GM19468 (cell line): Measurements from ENCODE around the gene RAMACL.
"Not testable (repeated sequence)": the region's sequence is repeated elsewhere in the genome, so short reads cannot be mapped to it uniquely, and the experiment has no call there.

Experiments used
- ATAC-seq: cut with Tn5 transposase; IDR thresholded peaks from one replicate; pipeline ENCODE4 v1.9.1; 2021; ENCODE audit warnings: mild to moderate bottlenecking, moderate library complexity, moderate number of reproducible peaks; ENCODE audit not compliant: unreplicated experiment; ENCODE audit errors: extremely low read depth

Gene RAMACL

DNA sequence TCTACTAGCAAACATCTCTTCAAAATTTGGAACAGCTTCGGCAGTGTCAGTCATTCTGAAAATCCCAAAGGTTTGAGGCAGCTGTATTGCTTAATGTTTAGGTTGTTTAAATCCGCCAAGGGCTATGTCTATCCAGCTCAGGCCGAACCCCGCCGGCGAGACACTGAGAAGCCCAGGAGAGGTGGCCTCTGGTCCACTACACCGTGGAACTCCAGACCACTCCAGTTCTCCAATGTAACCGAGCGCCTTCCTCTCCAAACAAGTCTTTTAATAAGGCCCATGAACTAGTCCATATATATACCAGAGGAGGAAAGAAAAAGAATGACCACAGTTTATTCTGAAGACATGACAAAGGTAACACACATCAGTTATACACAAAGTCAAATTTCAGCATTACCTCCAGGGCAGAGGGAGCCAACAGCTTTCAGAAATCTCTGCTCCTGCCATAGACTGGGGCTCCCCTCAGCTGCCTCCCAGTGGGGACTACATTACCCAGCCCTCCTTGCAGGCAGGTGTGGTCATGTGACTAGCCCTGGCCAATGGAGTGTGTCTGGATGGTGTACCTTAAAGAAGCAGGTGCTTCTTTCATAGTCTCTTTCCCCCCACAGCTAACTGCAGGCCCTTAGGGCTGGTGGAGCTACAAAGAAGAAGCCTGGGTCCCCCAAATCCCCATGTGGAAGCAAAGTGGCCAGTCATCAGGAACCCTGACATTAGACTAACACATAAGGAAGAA lies at the start of gene RAMACL:
Gene RAMACL, minus strand, starts transcription at position 255 of the 733 bp plus-strand sequence. Its CDS starts 201 bp downstream, at position 54.
- ATAC-seq: peak; percentile 83

GRCh38 chr6:166635013-166635970 lies 48.8 kb upstream of the RAMACL start:
- ATAC-seq: no peak

GRCh38 chr6:166634581-166634980 lies 48.1 kb upstream of the RAMACL start:
- not testable (repeated sequence) for ATAC-seq

- no peak for ATAC-seq
These were observed 47.5 kb upstream of the RAMACL start for GRCh38 chr6:166633732-166634535.

- no peak for ATAC-seq
These were observed 46.3 kb upstream of the RAMACL start for GRCh38 chr6:166632731-166633130.

- ATAC-seq: no peak
These were observed 44.0 kb upstream of the RAMACL start for GRCh38 chr6:166630462-166630861.

GRCh38 chr6:166629628-166630027 lies 43.1 kb upstream of the RAMACL start:
- ATAC-seq: no peak

DNA sequence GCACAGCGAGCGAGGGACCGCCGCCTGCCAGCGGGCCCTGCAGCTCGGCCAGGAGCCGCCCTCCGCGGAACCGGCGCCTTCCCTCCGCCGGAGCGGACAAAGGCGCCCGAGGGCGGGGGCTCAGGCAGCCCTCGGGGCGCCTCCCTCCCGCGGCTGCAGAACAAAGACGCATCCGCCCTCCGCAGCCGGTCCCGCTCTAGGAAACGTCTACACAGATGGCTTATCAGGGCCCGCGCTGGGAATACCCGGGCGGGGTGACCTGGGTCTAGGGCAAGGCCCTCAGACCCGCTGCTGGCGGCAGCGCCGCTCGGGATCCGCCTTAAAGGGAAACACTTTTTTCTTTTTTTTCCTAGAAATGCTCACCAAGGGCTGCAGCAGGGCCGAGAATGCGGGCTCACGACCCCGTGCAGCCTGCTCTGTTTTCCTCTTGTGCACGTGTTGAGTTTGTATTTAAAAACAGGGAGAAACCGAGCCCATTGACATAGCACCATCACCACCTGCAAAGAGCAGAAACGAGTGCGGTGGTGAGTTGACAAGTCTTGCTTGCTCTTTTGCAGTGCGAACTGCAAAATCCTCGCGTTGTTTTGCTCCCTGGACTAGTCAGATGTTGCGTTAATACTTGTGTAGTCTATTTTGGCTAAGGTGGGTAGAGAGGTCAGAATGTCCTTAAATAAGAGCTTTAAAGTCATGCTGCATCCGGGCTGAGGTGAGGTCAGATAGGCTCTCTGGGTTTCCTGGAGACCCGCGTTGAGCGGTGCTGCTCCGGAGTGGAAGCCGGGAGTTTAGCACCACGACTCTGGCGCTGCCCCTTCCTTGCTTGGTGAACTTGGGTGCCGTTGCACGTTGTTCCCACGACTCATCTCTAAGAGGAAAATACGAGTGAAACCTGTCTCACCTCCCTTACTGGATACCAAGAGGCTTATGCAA lies 41.7 kb upstream of the RAMACL start:
- peak; percentile 7 for ATAC-seq

GRCh38 chr6:166627033-166627874 lies 40.8 kb upstream of the RAMACL start, which contains the start of gene RPS6KA2:
Gene RPS6KA2 (minus strand): TSS chr6:166627251. CDS start chr6:166627019, 232 bp downstream.
- peak; percentile 74 for ATAC-seq

DNA sequence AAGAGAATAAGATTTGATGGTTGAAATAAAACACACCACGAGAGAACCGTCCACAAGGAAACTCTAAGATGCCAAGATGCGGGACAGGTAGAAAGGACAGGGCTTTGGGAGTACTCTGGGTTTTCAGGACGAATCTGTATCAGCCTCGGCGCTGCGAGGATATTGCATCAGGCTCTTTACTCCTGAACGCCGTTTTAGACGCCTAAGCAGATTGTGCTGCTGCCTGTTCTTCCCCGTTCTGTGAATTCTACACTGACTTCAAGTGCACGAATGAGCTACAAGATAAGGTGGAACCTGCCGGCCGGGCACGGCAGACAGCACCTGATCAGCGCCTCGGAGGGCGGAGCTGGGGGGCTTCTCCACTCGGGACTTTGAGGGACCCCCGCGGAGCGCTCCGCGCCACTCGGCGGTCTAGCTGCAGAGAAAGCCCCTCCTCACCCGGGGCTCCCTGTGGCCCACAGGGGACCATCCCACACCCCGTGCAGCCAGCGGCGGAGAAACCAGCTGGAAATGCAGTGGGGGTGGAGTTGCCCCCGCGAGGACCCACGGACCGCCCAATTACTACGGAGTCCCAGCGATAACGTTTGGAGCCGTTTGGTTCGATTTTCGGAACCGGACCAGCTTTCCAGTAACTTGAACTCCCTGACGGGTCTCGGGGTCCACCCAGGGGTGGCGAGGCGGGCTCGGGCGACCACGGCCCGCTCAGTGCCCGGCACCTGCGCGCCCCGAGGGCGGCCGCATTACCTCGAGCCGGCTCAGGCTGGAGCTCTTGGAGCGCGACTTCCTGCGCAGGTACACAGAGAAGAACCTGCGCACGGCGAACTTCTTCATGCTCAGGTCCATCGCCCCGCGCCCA lies 39.9 kb upstream of the RAMACL start:
- peak; percentile 1 for ATAC-seq

- no peak for ATAC-seq
These were observed 38.9 kb upstream of the RAMACL start for GRCh38 chr6:166625356-166625755.

DNA sequence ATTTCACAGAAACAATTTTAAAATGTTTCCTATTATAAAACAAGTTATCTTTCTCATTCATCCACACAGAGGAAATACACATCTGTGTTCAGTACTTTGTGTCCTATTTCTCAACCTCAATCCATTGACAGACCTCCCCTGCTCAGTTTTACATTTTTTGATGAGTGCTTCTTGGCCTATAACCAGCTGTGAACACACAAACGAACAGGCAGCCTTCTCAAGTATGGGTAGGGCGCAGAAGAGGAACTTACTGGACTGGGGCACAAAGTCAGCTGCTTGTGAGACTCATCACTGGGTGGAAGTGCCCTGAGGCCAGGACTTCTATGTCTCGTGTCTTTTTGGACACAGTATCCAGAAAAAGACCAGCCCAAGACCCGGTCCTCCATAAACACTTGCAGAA lies 37.8 kb upstream of the RAMACL start:
- no peak for ATAC-seq

GRCh38 chr6:166623318-166623717 lies 36.8 kb upstream of the RAMACL start:
- ATAC-seq: no peak

DNA sequence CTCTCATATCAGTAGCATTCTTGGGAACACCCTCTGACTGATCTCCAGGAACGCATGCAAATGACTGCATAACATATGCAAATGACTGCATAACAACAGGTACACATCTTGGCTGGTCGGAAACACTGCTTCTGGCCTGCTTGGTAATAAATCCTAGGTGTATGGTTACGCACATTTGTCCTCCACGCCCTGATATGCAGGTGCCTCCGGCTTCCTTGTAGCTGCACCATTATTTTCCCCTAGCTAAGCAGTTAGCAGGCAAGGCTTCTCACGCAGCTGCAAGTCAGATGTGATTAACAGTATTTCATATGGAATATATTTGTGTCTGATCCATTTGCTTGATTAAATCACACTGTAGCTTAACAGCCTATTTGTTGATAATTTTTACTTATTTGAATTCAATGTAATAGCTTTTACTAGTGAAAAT lies 34.6 kb upstream of the RAMACL start:
- no peak for ATAC-seq

GRCh38 chr6:166620478-166621113 lies 34.1 kb upstream of the RAMACL start:
- no peak for ATAC-seq

- ATAC-seq: no peak
These were observed 33.4 kb upstream of the RAMACL start for GRCh38 chr6:166619912-166620311.
